ENCODE data around the gene MGAT2. TPM values are rescaled to one million over a fixed set of nuclear protein-coding genes. Genes with fewer than 3 reads are reported as not detected.

MGAT2 gene
- total and polyA plus RNA-seq, 9 of the 15 experiments (the other 6 are each of a cell fraction or from before 2014, with no cell fraction given), result 0.03 to 33.3 (median 24.6) TPM; not detected in 1

DNA sequence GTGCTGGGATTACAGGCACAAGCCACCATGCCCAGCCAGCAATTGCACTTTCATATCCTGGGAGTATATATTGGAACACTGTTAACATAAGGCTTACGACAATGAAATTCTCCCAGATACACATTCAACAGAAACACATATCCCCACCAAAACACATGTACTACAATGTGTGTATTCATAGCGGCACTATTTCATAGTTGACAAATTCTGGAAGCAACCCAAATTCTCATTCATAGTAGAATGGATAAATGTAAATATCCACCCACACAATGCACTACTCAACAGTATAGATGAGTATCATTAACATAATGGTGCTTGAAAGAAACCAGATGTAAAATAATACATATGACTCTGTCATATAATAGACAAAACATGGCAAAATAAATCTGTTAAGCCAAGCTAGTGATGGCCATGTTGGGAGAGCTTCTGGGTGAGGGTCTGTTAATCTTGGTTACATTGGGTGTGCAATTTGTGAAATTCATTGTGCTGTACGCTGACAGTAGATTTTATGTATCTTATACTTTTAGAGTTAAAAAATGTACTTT lies 17.0 kb downstream of the MGAT2 start:
- H3K9me3 ChIP-seq (replicated peaks; ENCODE audit: control insufficient read depth, insufficient read depth, low read depth, low read length), result no peaks in the 10 kb centered on the region
- no peak for TF ChIP-seq ZNF785 (CRISPR knock-in tag; IDR thresholded peaks at IDR 0.05)
- no peak for TF ChIP-seq ETV1 (tag; conservative IDR thresholded peaks at IDR 0.05; ENCODE audit: low read depth)
- no peak for TF ChIP-seq EP300 (IDR thresholded peaks at IDR 0.05; ENCODE audit: low read length)
- no peak for TF ChIP-seq CBX3 (IDR thresholded peaks at IDR 0.05; ENCODE audit: borderline replicate concordance in 1 of 2, low read length in 2 of 2)
- in situ Hi-C loops (cut with MboI), result loop anchor here (25.0 kb wide), 1 partner anchor 475 kb away; the partner anchor contains the start of gene VCPKMT
- no peaks in the 10 kb centered on the region for H3K27me3 ChIP-seq (ENCODE audit: control insufficient read depth in 2 of 2, insufficient read depth in 2 of 2, low read length in 2 of 2)
- ChIA-PET CTCF (ENCODE audit: low intra/inter-chr PET ratio) (no interaction called here), POLR2A (interaction anchor here (1.1 to 1.7 kb wide), 2 partner anchors 9 to 130 kb away, joined by 4 to 5 read pairs; partner anchors contain the start of gene KLHDC2)
- no peak overlapping the region for H3K27ac ChIP-seq (ENCODE audit: extremely low read depth, low read depth, low read length)
- H3K9me1 ChIP-seq (ENCODE audit: control insufficient read depth, insufficient read depth, low read length), result no peaks in the 10 kb centered on the region
- no TSS peak for BruUV-seq (replicated peaks)
- H3K4me1 ChIP-seq (replicated peaks in 1 of 2; ENCODE audit: control insufficient read depth in 2 of 2, insufficient read depth in 2 of 2, low read length in 2 of 2), result peaks cover 14 to 20% of the 10 kb centered on the region in 2 experiments; a peak in 4 of 5 replicates
- H3K4me2 ChIP-seq (ENCODE audit: insufficient read depth, low read length), result no peak overlapping the region
- intact Hi-C loops (cut with micrococcal nuclease), result no loop called here
- no peaks in the 10 kb centered on the region for H4K20me1 ChIP-seq (replicated peaks; ENCODE audit: control insufficient read depth, insufficient read depth, low read length)
- no peak overlapping the region for H3K9ac ChIP-seq (ENCODE audit: insufficient read depth in 1 of 2, low read depth in 2 of 2, low read length in 2 of 2)
- no peak for DNase-seq (ENCODE audit: extremely low read depth in 1 of 4, low spot score in 3 of 4)
- WGBS (ENCODE audit: insufficient coverage, low coverage, missing lambda C conversion rate), result 98% methylated on average over 3 of the region's 3 CpGs
- no peak for ATAC-seq
- H3K79me2 ChIP-seq (ENCODE audit: control insufficient read depth, insufficient read depth, low read length), result peaks cover 91% of the 10 kb centered on the region
- peaks cover 42% of the 10 kb centered on the region for H3K36me3 ChIP-seq (ENCODE audit: control insufficient read depth, insufficient read depth, low read length)
- no peak overlapping the region for H2AFZ ChIP-seq (ENCODE audit: low read depth, low read length)
- H3K4me3 ChIP-seq, result no peak overlapping the region
- FAIRE-seq, result no peak

Data from K562 (cell line).